AG09319 (cell line): ENCODE measurements around the gene LITAFD.
"Not testable (repeated sequence)": the region's sequence is repeated elsewhere in the genome, so short reads cannot be mapped to it uniquely, and the experiment has no call there.

Source experiments
- DNase-seq: peaks from one replicate; pipeline ENCODE4 v3.0.0-alpha.2; 2010; ENCODE audit warnings: low read depth; ENCODE audit errors: extremely low read depth
- CTCF ChIP-seq: IDR thresholded peaks from 2 replicates; pipeline ENCODE4 v1.5.1; 2011; ENCODE audit warnings: low read depth, mild to moderate bottlenecking, inconsistent platforms, low read length, moderate library complexity

LITAFD gene

DNA sequence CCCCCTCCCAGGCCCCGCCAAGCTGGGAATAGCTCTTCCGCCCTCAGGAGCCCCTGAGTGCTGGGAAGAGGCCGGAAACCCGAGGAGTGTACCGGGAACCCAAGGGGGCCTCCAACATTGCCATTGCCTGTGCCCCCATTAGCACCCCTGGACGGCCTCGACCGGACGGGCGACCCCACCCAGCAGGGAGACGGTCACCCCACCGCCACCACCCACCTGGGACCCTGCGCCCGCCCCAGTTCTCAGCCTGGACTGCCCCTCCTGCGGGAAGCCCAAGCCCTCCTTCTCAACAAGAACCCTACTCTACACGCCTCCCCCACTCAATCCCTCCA, 15.3 kb upstream of the LITAFD start:
- no peak for DNase-seq
- TF ChIP-seq CTCF: no peak

DNA sequence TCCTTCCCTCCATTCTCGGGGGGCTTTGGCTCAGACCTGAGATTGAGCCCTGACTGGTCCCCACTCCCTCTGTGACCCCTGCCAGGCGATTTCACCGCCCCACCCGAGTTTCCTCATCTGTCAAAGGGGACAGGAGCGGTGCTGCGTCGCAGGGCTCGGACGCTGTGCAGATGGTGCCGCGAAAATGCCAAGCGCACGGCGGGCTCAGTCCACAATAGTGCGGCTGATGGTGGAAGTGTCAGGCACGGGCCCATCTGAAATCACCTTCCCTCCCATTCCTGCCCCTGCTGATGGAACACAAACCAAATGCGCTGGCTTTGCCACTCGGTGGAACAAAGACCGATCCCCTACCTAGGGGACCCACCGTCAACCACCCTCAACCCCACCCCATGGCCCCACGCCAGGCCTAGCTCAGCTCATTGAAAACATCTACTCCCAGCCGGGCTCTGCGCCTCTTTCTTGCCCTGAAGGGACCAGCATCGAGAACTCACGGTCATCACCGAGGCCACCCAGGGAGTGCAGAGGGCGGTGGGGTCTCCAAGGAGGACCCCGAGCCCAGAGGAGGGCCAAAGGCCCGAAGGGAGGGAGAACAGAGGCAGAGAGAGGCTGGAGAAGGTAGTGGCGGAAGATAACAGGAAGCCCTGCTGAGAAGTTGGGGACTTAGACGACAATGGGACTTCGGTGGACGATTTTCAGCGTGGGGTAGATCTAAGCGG, 14.8 kb upstream of the LITAFD start:
- no peak for TF ChIP-seq CTCF

DNA sequence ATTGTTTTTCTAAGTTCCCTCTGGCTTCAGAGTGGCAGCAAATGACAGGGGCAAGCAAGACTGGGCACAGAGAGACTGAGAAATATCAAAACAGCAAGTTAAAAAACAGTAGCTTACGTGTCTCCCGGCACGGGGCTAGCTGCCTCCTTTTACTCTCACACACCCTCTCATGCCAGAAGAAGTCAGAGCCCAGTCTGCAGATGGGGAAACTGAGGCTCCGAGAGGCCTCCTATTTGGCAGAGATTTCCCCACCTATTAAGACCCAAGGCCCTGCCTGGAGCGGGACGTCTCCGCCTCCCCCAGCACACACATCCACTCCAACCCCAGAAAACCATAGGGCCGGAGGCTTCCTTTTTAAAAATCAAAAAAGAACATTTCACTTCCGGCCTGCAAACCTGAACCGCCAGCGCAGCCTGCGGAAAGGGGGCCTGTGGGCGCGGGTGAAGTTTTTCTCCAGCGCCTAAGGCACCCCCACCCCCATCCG, 14.2 kb upstream of the LITAFD start:
- DNase-seq: no peak
- TF ChIP-seq CTCF: no peak

More for the DNA sequence above, 14.8 kb upstream of the LITAFD start:
- DNase-seq: no peak

DNA sequence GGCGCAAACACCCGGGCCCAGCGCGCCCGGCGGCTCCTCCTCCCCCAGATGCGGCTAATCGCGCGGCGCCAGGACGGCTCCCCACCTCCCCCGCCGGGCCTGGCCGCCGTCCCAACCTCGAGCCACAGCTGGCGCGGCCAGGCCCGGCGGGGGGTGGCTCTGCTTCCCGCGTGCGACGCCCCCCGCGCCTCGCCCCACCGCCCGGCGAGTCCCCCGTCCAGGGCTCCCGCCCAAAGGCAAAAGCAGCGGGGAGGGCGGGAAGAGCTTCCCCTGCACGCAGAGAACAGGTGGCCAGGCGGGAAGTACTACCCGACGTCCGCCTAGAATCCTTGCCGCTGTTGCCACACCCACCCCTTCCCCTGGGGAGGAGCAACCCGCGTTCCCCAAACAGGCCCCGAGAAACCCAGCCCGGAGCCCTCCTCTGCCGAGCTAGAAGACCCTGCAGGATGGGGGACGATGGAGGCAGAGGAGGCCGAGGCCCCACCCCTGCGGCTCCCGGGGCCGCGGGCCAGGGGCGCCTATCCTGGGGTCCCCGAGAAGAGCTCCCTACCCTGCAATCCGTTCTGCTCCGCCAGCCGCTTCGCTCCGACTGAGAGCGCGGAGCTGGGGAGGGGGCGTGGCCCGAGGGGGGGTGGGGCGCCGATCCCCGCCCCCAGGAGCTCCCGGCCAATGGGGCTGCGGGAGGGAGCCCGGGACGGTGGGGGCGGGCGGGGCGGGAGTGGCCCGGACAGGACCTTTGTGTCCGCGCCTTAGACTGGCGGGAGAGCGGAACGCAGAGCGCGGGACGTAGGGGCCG, 13.5 kb upstream of the LITAFD start, which contains the start of gene CARHSP1:
CARHSP1 (minus strand) TSS at position 591 of the 796 bp plus-strand sequence. CDS start 9,678 bp downstream, outside the sequence.
- DNase-seq: peak; percentile 55
- no peak for TF ChIP-seq CTCF

GRCh38 chr16:8869212-8869987, 12.8 kb upstream of the LITAFD start:
- no peak for DNase-seq
- no peak for TF ChIP-seq CTCF

- DNase-seq: not testable (repeated sequence)
Observed at GRCh38 chr16:8869988-8870241, 12.2 kb upstream of the LITAFD start.

- TF ChIP-seq CTCF: no peak
- no peak for DNase-seq
Observed at GRCh38 chr16:8872071-8872470, 10.1 kb upstream of the LITAFD start.
